HepG2 (cell line): ENCODE data around the gene CD99L2. TPM values are rescaled to one million over a fixed set of nuclear protein-coding genes. Genes with fewer than 3 reads are reported as not detected.

Source experiments
- ATAC-seq: fragments of 200-7000 bp; cut with Tn5 transposase; 3 replicates; pipeline ENCODE4 v1.9.1; 2020; ENCODE audit warnings: mild to moderate bottlenecking, moderate library complexity
- BruUV-seq: library from RNA; stranded (reverse); fragments of 400-500 nt; replicated peaks from 2 replicates; lab custom pipeline; 2021; lab: Mats Ljungman, UMichigan
- CTCF ChIA-PET: fragments of 300-600 bp; formaldehyde crosslinking; extraction: SDS; loops from one replicate; lab custom pipeline; 2021; ENCODE audit warnings: low total read pairs, inconsistent platforms, low intra/inter-chr PET ratio; lab: Yijun Ruan, JAX
- POLR2A ChIA-PET: fragments of 350-600 bp; sonication (Branson Sonifier 250); formaldehyde crosslinking; loops from one replicate; lab custom pipeline; 2020; ENCODE audit warnings: antibody characterized with exemption, inconsistent platforms; lab: Yijun Ruan, JAX
- DNase-seq: peaks from one replicate; pipeline ENCODE4 v3.0.0-alpha.2; 2015; ENCODE audit warnings: low spot score
- FAIRE-seq: peaks from 3 replicates; lab custom pipeline; 2011; peaks lifted over from hg19 to GRCh38; lab: Jason Lieb, UNC
- H2AFZ ChIP-seq: one replicate; pipeline ENCODE4 v1.6.1; 2011; ENCODE audit warnings: low read length, inconsistent platforms
- H3K27ac ChIP-seq: fragments of 300-600 bp; 3 replicates; pipeline ENCODE4 v1.8.0; 2011; ENCODE audit warnings: mixed run types, mild to moderate bottlenecking, mixed read lengths, low read length, inconsistent platforms; ENCODE audit not compliant: insufficient read depth; ENCODE audit errors: extremely low read length
- H3K27me3 ChIP-seq, 2 experiments: fragments of 200-600 bp in 1 of 2; 2 replicates in 1 of 2; 3 replicates in 1 of 2; pipeline versions ENCODE4 v1.6.0 to v1.8.0; 2011; ENCODE audit warnings: low read length in 2 of 2, mild to moderate bottlenecking in 2 of 2, moderate library complexity in 2 of 2, inconsistent platforms in 1 of 2; ENCODE audit not compliant: insufficient read depth in 2 of 2, control insufficient read depth in 1 of 2
- H3K36me3 ChIP-seq, 2 experiments: fragments of 200-600 bp in 1 of 2; replicated peaks in 1 of 2; 2 replicates in 1 of 2; 3 replicates in 1 of 2; pipeline versions ENCODE4 v1.5.1 to v1.8.0; 2011; ENCODE audit warnings: low read length in 2 of 2, inconsistent platforms in 1 of 2; ENCODE audit not compliant: insufficient read depth in 2 of 2, control insufficient read depth in 1 of 2
- H3K4me1 ChIP-seq: 2 replicates; pipeline ENCODE4 v1.5.1; 2012; ENCODE audit warnings: low read length, inconsistent platforms; ENCODE audit not compliant: insufficient read depth
- H3K4me2 ChIP-seq: 2 replicates; pipeline ENCODE4 v1.6.0; 2011; ENCODE audit warnings: low read depth, low read length, inconsistent platforms
- H3K4me3 ChIP-seq, 3 experiments: fragments of 200-600 bp in 1 of 3; sonication (generic), shearing (Covaris generic) in 1 of 3; replicated peaks in 1 of 3; 2 replicates each; pipeline ENCODE4 v1.5.1; 2011 to 2016; ENCODE audit warnings: low read length in 3 of 3, inconsistent platforms in 2 of 3, low read depth in 2 of 3, mild to moderate bottlenecking in 2 of 3, control low read depth in 1 of 3, mixed read lengths in 1 of 3; ENCODE audit not compliant: insufficient read depth in 1 of 3
- H3K79me2 ChIP-seq: one replicate; pipeline ENCODE4 v1.6.1; 2011; ENCODE audit warnings: low read length, inconsistent platforms; ENCODE audit not compliant: insufficient read depth
- H3K9ac ChIP-seq: 2 replicates; pipeline ENCODE4 v1.6.0; 2011; ENCODE audit warnings: mild to moderate bottlenecking, low read depth, low read length, inconsistent platforms; ENCODE audit not compliant: insufficient read depth
- H3K9me3 ChIP-seq: 2 replicates; pipeline ENCODE4 v1.5.1; 2012; ENCODE audit warnings: mild to moderate bottlenecking, low read length
- H4K20me1 ChIP-seq: 2 replicates; pipeline ENCODE4 v1.6.0; 2011; ENCODE audit warnings: inconsistent platforms, mild to moderate bottlenecking, low read length, moderate library complexity; ENCODE audit not compliant: insufficient read depth
- ATF4 ChIP-seq, 2 experiments: fragments of 450-650 bp in 1 of 2; sonication (generic) in 1 of 2; formaldehyde crosslinking; IDR thresholded peaks; 2 replicates each; pipeline versions ENCODE4 v1.5.0 to v1.8.0; 2020 to 2022; ENCODE audit warnings: mild to moderate bottlenecking in 1 of 2, missing genetic modification reagents in 1 of 2
- ATF7 ChIP-seq, 2 experiments: fragments of 450-650 bp in 1 of 2; sonication (generic) in 1 of 2; formaldehyde crosslinking in 1 of 2; IDR thresholded peaks; 2 replicates each; pipeline versions ENCODE4 v1.4.0 to v1.6.1; 2016 to 2020; ENCODE audit warnings: antibody characterized with exemption in 1 of 2, mild to moderate bottlenecking in 1 of 2, missing genetic modification reagents in 1 of 2
- IRF2 ChIP-seq: IDR thresholded peaks from 2 replicates; pipeline ENCODE4 v1.6.1; 2018; ENCODE audit warnings: missing genetic modification reagents, missing compliant biosample characterization
- ISX ChIP-seq: sonication (generic); formaldehyde crosslinking; conservative IDR thresholded peaks from 2 replicates; pipeline ENCODE4 v1.5.0; 2020; ENCODE audit warnings: missing genetic modification reagents
- MTF2 ChIP-seq: sonication (generic); formaldehyde crosslinking; IDR thresholded peaks from 2 replicates; pipeline ENCODE4 v1.5.0; 2020; ENCODE audit warnings: missing genetic modification reagents, borderline replicate concordance
- NCOR1 ChIP-seq: fragments of 200-600 bp; sonication (generic); IDR thresholded peaks from 2 replicates; pipeline ENCODE4 v1.7.0; 2017; ENCODE audit warnings: antibody characterized with exemption, low read length, borderline replicate concordance
- PCBP2 ChIP-seq: fragments of 200-400 bp; formaldehyde crosslinking; optimal IDR thresholded peaks from 2 replicates; pipeline ENCODE3; 2018; ENCODE audit warnings: low read length, low read depth; ENCODE audit not compliant: poor library complexity, severe bottlenecking
- SAP130 ChIP-seq: IDR thresholded peaks from 2 replicates; pipeline ENCODE4 v1.6.1; 2016; ENCODE audit warnings: low read depth
- ZKSCAN8 ChIP-seq: IDR thresholded peaks from 2 replicates; pipeline ENCODE4 v1.6.1; 2016; ENCODE audit warnings: borderline replicate concordance, missing genetic modification reagents, missing compliant biosample characterization
- ZNF567 ChIP-seq: sonication (generic); formaldehyde crosslinking; IDR thresholded peaks from 2 replicates; pipeline ENCODE4 v1.8.1; 2023; ENCODE audit warnings: mild to moderate bottlenecking, missing genetic modification reagents, borderline replicate concordance
- ZNF572 ChIP-seq: sonication (generic); formaldehyde crosslinking; IDR thresholded peaks from 2 replicates; pipeline ENCODE4 v1.5.1; 2020; ENCODE audit warnings: mild to moderate bottlenecking, missing genetic modification reagents
- ZNF839 ChIP-seq: sonication (generic); formaldehyde crosslinking; IDR thresholded peaks from 2 replicates; pipeline ENCODE4 v1.4.0; 2020; ENCODE audit warnings: missing genetic modification reagents, mild to moderate bottlenecking, borderline replicate concordance
- WGBS: methylation state at CpG from one replicate; pipeline ENCODE4 v1.1.6; 2017; ENCODE audit warnings: low lambda C conversion rate; 5-methylcytosine and 5-hydroxymethylcytosine counted together
- in situ Hi-C: cut with HindIII; loops from 2 replicates; pipeline ENCODE4 v1.10.0; 2017; ENCODE audit warnings: low pct_unique_long_range_greater_than_20kb; ENCODE audit not compliant: extremely low pct_ligation_motif_present
- intact Hi-C: fragments of 100-400 bp; cut with micrococcal nuclease; formaldehyde crosslinking; loops from one replicate; pipeline ENCODE4 v1.10.0; 2022; ENCODE audit not compliant: unreplicated experiment
- polyA plus RNA-seq, 8 experiments: library from polyadenylated mRNA; depleted of rRNA in 3 of 8; stranded (reverse) in 7 of 8; unstranded in 1 of 8; fragments of >200 nt; fragmentation: Illumina TruSeq in 4 of 8; extraction: Trizol in 4 of 8; gene quantifications; 2 replicates each; pipeline versions ENCODE4 v1.2.1 to v1.2.3, GENCODE V29; 2011 to 2016; ENCODE audit warnings: low read depth in 4 of 8, missing spikeins in 1 of 8, mixed read lengths in 1 of 8; ENCODE audit not compliant: insufficient read depth in 1 of 8
- total RNA-seq, 5 experiments: library from RNA; depleted of rRNA; stranded (reverse); fragments of >200 nt; fragmentation: Illumina TruSeq; extraction: Trizol; gene quantifications; 2 replicates each; pipeline ENCODE4 v1.2.3, GENCODE V29; 2016; ENCODE audit warnings: low read depth in 1 of 5
- TF ChIP-seq, protein P1 (sequence below): sonication (generic); IDR thresholded peaks from 2 replicates; pipeline ENCODE4 v1.6.1; 2016; ENCODE audit warnings: low read depth, borderline replicate concordance
- TF ChIP-seq, protein P2 (sequence below): sonication (generic); formaldehyde crosslinking; IDR thresholded peaks from 2 replicates; pipeline ENCODE4 v1.5.0; 2020; ENCODE audit warnings: missing genetic modification reagents
- TF ChIP-seq, protein P3 (sequence below): sonication (generic); formaldehyde crosslinking; conservative IDR thresholded peaks from 2 replicates; pipeline ENCODE4 v1.8.1; 2023; ENCODE audit warnings: missing genetic modification reagents

The CD99L2 gene
- total and polyA plus RNA-seq, 2 of the 13 experiments (the other 11 are each of a cell fraction or from before 2014, with no cell fraction given): 6.9 to 7.6 TPM

GRCh38 chrX:150729956-150730355, 168.5 kb downstream of the CD99L2 start:
- Histone ChIP-seq H2AFZ (no peak overlapping the region), H3K9ac (no peak overlapping the region), H3K9me3 (no peaks in the 10 kb centered on the region), H3K79me2 (no peaks in the 10 kb centered on the region), H3K27ac (no peak overlapping the region), H3K36me3 (peaks cover 1 to 16% of the 10 kb centered on the region in 2 experiments; a peak in 3 of 5 replicates), H3K4me1 (no peaks in the 10 kb centered on the region), H3K4me2 (no peak overlapping the region), H3K4me3 (no peak overlapping the region), H4K20me1 (no peaks in the 10 kb centered on the region), H3K27me3 (no peaks in the 10 kb centered on the region)
- BruUV-seq: no TSS peak
- TF ChIP-seq PCBP2: no peak
- no peak for TF ChIP-seq ZNF572 (CRISPR knock-in tag)
- no peak for TF ChIP-seq ATF7 (IDR thresholded peaks at IDR 0.05)
- no peak for TF ChIP-seq ATF7 (CRISPR knock-in tag; IDR thresholded peaks at IDR 0.05)
- TF ChIP-seq, protein P1, sequence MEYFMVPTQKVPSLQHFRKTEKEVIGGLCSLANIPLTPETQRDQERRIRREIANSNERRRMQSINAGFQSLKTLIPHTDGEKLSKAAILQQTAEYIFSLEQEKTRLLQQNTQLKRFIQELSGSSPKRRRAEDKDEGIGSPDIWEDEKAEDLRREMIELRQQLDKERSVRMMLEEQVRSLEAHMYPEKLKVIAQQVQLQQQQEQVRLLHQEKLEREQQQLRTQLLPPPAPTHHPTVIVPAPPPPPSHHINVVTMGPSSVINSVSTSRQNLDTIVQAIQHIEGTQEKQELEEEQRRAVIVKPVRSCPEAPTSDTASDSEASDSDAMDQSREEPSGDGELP: no peak
- TF ChIP-seq NCOR1: no peak
- no peak for TF ChIP-seq ZNF839 (CRISPR knock-in tag)
- no peak for TF ChIP-seq ZKSCAN8 (CRISPR knock-in tag)
- TF ChIP-seq, protein P2, sequence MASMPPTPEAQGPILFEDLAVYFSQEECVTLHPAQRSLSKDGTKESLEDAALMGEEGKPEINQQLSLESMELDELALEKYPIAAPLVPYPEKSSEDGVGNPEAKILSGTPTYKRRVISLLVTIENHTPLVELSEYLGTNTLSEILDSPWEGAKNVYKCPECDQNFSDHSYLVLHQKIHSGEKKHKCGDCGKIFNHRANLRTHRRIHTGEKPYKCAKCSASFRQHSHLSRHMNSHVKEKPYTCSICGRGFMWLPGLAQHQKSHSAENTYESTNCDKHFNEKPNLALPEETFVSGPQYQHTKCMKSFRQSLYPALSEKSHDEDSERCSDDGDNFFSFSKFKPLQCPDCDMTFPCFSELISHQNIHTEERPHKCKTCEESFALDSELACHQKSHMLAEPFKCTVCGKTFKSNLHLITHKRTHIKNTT (CRISPR knock-in tag): no peak
- TF ChIP-seq, protein P3, sequence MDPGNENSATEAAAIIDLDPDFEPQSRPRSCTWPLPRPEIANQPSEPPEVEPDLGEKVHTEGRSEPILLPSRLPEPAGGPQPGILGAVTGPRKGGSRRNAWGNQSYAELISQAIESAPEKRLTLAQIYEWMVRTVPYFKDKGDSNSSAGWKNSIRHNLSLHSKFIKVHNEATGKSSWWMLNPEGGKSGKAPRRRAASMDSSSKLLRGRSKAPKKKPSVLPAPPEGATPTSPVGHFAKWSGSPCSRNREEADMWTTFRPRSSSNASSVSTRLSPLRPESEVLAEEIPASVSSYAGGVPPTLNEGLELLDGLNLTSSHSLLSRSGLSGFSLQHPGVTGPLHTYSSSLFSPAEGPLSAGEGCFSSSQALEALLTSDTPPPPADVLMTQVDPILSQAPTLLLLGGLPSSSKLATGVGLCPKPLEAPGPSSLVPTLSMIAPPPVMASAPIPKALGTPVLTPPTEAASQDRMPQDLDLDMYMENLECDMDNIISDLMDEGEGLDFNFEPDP: no peak
- TF ChIP-seq ATF4 (CRISPR knock-in tag; IDR thresholded peaks at IDR 0.05): no peak
- TF ChIP-seq SAP130: no peak
- no peak for TF ChIP-seq MTF2 (CRISPR knock-in tag)
- TF ChIP-seq IRF2 (CRISPR knock-in tag): no peak
- no peak for TF ChIP-seq ISX (CRISPR knock-in tag)
- no peak for TF ChIP-seq ZNF567 (CRISPR knock-in tag)
- DNase-seq: no peak
- in situ Hi-C loops: no loop called here
- intact Hi-C loops: no loop called here
- POLR2A ChIA-PET: no interaction called here
- 91% methylated on average over 5 of the region's 5 CpGs for WGBS
- CTCF ChIA-PET: no interaction called here
- no peak for ATAC-seq
- no peak for FAIRE-seq
